Left lung (tissue), 10 donors: ENCODE results near the gene GPC5. TPM values are rescaled to one million over a fixed set of nuclear protein-coding genes. Genes with fewer than 3 reads are reported as not detected.
A peak's percentile ranks its signal among the peaks of the same experiment; 100 is the strongest.

ENCODE experiments used
- ATAC-seq: fragments of 200-7000 bp; cut with Tn5 transposase; one replicate; pipeline ENCODE4 v1.9.1; 2020; ENCODE audit warnings: moderate library complexity
- DNase-seq, 4 donors: peaks; one replicate each; pipeline ENCODE4 v3.0.0-alpha.2; 2013 to 2020
- H3K27ac ChIP-seq, 2 donors: fragments of 200-600 bp; sonication (generic) in 1 of 2; one replicate each; pipeline versions ENCODE4 v1.5.0 to v1.8.0; 2020 to 2021
- H3K27me3 ChIP-seq, 2 donors: fragments of 200-600 bp; sonication (generic) in 1 of 2; one replicate each; pipeline versions ENCODE4 v1.5.0 to v1.8.0; 2020 to 2021
- H3K36me3 ChIP-seq, 2 donors: fragments of 200-600 bp; sonication (generic) in 1 of 2; one replicate each; pipeline versions ENCODE4 v1.5.0 to v1.8.0; 2020 to 2021
- H3K4me1 ChIP-seq, 2 donors: fragments of 200-600 bp; one replicate each; pipeline ENCODE4 v1.8.0; 2021
- H3K4me3 ChIP-seq, 2 donors: fragments of 200-600 bp; sonication (generic) in 1 of 2; one replicate each; pipeline versions ENCODE4 v1.5.0 to v1.8.0; 2020 to 2021; ENCODE audit warnings: mild to moderate bottlenecking in 1 of 2
- H3K9me3 ChIP-seq, 2 donors: fragments of 200-600 bp; sonication (generic) in 1 of 2; one replicate each; pipeline versions ENCODE4 v1.5.0 to v1.8.0; 2020 to 2021
- intact Hi-C, 2 donors: fragments of 100-400 bp; cut with DNase I; formaldehyde crosslinking; loops; one replicate each; pipeline versions ENCODE4 v1.11.2 to v1.14.2; 2022
- polyA plus RNA-seq, 6 donors: library from polyadenylated mRNA; unstranded; fragments of 120-200 nt; gene quantifications; one replicate each; pipeline ENCODE4 v1.2.1, GENCODE V29; 2013; ENCODE audit not compliant: insufficient read length in 6 of 6
- total RNA-seq, 2 donors: library from RNA; stranded (reverse); fragmentation: NEBNext Ultra II Directional; extraction: Animal tissue kit (Norgen Biotek cat#: 25700); gene quantifications; one replicate each; pipeline ENCODE4 v1.2.1, GENCODE V29; 2021
- TF ChIP-seq, protein P1 (sequence below), 2 donors: fragments of 200-600 bp; sonication (generic) in 1 of 2; IDR thresholded peaks; one replicate each; pipeline versions ENCODE4 v1.5.0 to v1.8.0; 2021; ENCODE audit warnings: antibody characterized with exemption in 2 of 2
- donor health status: DM: no; HTN: yes; CAD: no.
- donor health status: DM: no; HTN: no; CAD: no.

The GPC5 gene
- total and polyA plus RNA-seq, 8 donors: 9.2 to 19.5 (median 11.5) TPM

DNA sequence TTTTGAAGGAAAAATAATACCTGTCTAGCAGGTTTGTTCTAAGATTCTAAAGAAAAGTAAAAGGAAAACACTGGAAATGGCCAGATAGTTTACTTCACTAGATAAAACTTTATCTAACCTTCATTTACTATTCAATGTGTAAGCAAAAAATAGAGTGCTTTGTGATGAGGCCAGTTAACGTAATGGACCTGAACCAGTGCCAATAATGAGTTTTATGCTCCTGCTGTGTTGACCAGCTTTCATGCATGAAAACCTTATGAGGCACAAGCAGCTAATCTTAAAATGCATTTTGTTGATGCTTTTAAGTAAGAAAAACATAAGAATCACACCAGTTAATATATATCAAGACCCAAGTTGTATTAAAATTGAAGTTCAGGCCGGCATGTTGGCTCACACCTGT, 1211.0 kb downstream of the GPC5 start:
- no peak for ATAC-seq
- H3K27ac ChIP-seq: no peak overlapping the region
- intact Hi-C loops: no loop called here
- DNase-seq: peak in 1 of 4 donors; percentile 6
- H3K9me3 ChIP-seq: peaks cover 0 to 8% of the 10 kb centered on the region in 2 donors
- no peak overlapping the region for H3K4me3 ChIP-seq
- TF ChIP-seq, protein P1, sequence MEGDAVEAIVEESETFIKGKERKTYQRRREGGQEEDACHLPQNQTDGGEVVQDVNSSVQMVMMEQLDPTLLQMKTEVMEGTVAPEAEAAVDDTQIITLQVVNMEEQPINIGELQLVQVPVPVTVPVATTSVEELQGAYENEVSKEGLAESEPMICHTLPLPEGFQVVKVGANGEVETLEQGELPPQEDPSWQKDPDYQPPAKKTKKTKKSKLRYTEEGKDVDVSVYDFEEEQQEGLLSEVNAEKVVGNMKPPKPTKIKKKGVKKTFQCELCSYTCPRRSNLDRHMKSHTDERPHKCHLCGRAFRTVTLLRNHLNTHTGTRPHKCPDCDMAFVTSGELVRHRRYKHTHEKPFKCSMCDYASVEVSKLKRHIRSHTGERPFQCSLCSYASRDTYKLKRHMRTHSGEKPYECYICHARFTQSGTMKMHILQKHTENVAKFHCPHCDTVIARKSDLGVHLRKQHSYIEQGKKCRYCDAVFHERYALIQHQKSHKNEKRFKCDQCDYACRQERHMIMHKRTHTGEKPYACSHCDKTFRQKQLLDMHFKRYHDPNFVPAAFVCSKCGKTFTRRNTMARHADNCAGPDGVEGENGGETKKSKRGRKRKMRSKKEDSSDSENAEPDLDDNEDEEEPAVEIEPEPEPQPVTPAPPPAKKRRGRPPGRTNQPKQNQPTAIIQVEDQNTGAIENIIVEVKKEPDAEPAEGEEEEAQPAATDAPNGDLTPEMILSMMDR (IDR thresholded peaks at IDR 0.05): no peak
- H3K4me1 ChIP-seq: no peaks in the 10 kb centered on the region
- H3K27me3 ChIP-seq: no peaks in the 10 kb centered on the region
- H3K36me3 ChIP-seq: no peaks in the 10 kb centered on the region

DNA sequence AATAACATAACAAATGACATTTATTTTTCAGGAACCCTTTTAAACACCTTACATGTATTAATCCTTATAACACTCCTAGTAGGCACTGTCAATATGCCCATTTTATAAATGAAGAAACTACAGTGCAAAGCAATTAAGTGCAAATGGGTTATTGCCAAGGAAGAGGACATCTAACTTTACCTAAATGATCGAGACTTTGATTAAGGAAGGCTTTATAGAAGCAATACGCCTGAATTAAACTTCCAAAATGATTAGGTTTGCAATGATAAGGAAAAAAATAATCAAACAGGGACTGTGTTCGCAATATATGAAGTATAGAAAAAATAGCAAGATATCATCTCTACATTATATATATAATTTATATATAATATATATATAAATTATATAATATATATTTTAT, 1214.5 kb downstream of the GPC5 start:
- H3K9me3 ChIP-seq: peaks cover 0 to 3% of the 10 kb centered on the region in 2 donors
- no peaks in the 10 kb centered on the region for H3K27me3 ChIP-seq
- no peak overlapping the region for H3K4me3 ChIP-seq
- ATAC-seq (no peak), DNase-seq (no peak)
- H3K27ac ChIP-seq: no peak overlapping the region
- no peaks in the 10 kb centered on the region for H3K36me3 ChIP-seq
- H3K4me1 ChIP-seq: no peaks in the 10 kb centered on the region
- intact Hi-C loops: no loop called here
- TF ChIP-seq, protein P1 (IDR thresholded peaks at IDR 0.05): no peak

DNA sequence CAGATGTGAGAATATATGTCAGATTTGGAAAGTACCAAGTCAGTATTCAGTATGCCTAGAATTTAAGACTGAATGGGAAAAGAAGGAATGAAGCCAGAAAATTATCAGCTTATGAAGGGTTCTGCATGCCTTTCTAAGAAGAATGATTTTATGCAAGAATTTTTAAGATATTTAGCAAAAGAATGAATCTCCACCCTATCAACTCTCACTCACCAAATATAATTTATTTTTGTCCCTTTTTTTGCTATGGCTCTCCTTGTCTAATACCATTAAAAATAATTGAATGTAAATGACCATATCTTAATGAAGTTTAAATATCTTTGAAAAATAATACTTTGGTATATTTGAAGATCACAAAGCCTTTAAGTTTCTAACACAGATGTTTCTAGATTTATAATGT, 1215.5 kb downstream of the GPC5 start:
- TF ChIP-seq, protein P1 (IDR thresholded peaks at IDR 0.05): no peak
- Histone ChIP-seq H3K27ac (no peak overlapping the region), H3K36me3 (no peaks in the 10 kb centered on the region), H3K27me3 (no peaks in the 10 kb centered on the region), H3K9me3 (peaks cover 0 to under 1% of the 10 kb centered on the region in 2 donors), H3K4me3 (no peak overlapping the region), H3K4me1 (no peaks in the 10 kb centered on the region)
- ATAC-seq: no peak
- intact Hi-C loops: no loop called here
- DNase-seq: no peak

DNA sequence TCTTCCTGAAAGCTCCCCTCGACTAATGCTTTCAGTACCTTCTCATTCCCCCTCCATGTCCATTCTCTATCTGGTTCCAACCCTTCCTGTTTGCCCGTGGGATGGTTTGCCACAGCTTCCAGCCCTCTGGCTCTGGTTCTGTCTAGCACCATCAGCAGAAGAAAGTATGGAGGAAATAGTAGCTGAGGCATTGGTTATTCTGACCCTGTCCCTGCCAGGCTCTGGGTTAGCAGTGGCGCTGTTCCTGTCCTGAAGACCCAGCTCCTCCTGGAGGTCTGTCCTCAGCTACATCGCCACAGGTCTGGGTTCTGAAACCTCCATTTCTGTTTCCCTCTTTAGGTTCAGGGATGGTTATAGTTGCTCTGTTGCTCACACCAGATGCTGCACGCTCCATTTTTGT, 1223.6 kb downstream of the GPC5 start:
- intact Hi-C loops: no loop called here
- H3K36me3 ChIP-seq: no peaks in the 10 kb centered on the region
- H3K4me1 ChIP-seq: no peaks in the 10 kb centered on the region
- no peak overlapping the region for H3K4me3 ChIP-seq
- no peak for ATAC-seq
- DNase-seq: no peak
- TF ChIP-seq, protein P1 (IDR thresholded peaks at IDR 0.05): no peak
- peaks cover 0 to 2% of the 10 kb centered on the region in 2 donors for H3K9me3 ChIP-seq
- no peaks in the 10 kb centered on the region for H3K27me3 ChIP-seq
- no peak overlapping the region for H3K27ac ChIP-seq

DNA sequence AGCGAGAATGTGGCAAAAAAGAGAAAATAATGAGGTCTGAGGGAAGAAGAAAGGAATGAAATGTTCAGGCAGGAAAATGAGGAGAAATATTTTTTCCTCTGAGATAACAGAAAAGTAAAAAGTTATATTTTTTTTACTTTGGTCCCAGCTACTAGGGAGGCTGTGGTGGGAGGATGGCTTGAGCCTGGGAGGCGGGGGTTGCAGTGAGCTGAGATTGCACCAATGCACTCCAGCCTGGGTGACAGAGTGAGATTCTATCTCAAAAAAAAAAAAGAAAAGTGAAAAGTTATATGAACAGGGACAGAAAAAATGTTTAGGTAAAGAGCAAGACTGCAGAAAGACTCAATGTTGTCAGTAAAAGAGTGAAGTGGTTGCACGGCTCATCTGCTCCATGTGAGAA, 1224.5 kb downstream of the GPC5 start:
- intact Hi-C loops: no loop called here
- Histone ChIP-seq H3K36me3 (no peaks in the 10 kb centered on the region), H3K4me1 (no peaks in the 10 kb centered on the region), H3K9me3 (peaks cover 0 to 2% of the 10 kb centered on the region in 2 donors), H3K27ac (no peak overlapping the region), H3K4me3 (no peak overlapping the region), H3K27me3 (no peaks in the 10 kb centered on the region)
- DNase-seq (no peak), ATAC-seq (no peak)
- TF ChIP-seq, protein P1 (IDR thresholded peaks at IDR 0.05): no peak
